ENCODE data around the gene JMJD1C. TPM values are rescaled to one million over a fixed set of nuclear protein-coding genes. Genes with fewer than 3 reads are reported as not detected.

Gene JMJD1C
- total RNA-seq, 1 experiment from 2014 or later: 66.3 TPM

GRCh38 chr10:63364918-63365317, 100.9 kb downstream of the JMJD1C start:
- Histone ChIP-seq H3K4me1 (ENCODE audit: control insufficient read depth in 1 of 2, insufficient read depth in 2 of 2, low read length in 2 of 2) (no peaks in the 10 kb centered on the region), H3K27ac (ENCODE audit: low read depth, low read length) (no peak overlapping the region), H3K4me2 (ENCODE audit: low read length) (no peak overlapping the region), H2AFZ (ENCODE audit: low read depth, low read length, poor library complexity, severe bottlenecking) (no peak overlapping the region), H3K4me3 (replicated peaks in 1 of 2; ENCODE audit: low read depth in 1 of 2, low read length in 2 of 2) (no peak overlapping the region), H4K20me1 (ENCODE audit: insufficient read depth) (no peaks in the 10 kb centered on the region), H3K9ac (ENCODE audit: low read length) (no peak overlapping the region), H3K9me3 (ENCODE audit: control insufficient read depth in 1 of 2, insufficient read depth in 1 of 2, low read depth in 1 of 2, low read length in 2 of 2) (no peaks in the 10 kb centered on the region), H3K36me3 (ENCODE audit: control insufficient read depth in 1 of 2, insufficient read depth in 2 of 2, low read length in 2 of 2) (no peaks in the 10 kb centered on the region), H3K79me2 (ENCODE audit: insufficient read depth, low read length) (peaks cover 34% of the 10 kb centered on the region), H3K27me3 (ENCODE audit: insufficient read depth, low read length) (no peaks in the 10 kb centered on the region), H3K9me2 (ENCODE audit: insufficient read depth) (no peaks in the 10 kb centered on the region)
- POLR2A ChIA-PET: no interaction called here
- ATAC-seq (no peak), DNase-seq (ENCODE audit: low read depth, low spot score) (no peak)
- no peak for TF ChIP-seq YY1 (IDR thresholded peaks at IDR 0.05; ENCODE audit: extremely low read depth, insufficient replicate concordance, low read depth, low read length)
- TF ChIP-seq SRF (IDR thresholded peaks at IDR 0.05; ENCODE audit: low read depth): no peak
- no peak for TF ChIP-seq EZH2phosphoT487 (IDR thresholded peaks at IDR 0.05; ENCODE audit: borderline replicate concordance)
- TF ChIP-seq ZFX (IDR thresholded peaks at IDR 0.05): no peak
- TF ChIP-seq ZBTB33 (IDR thresholded peaks at IDR 0.05; ENCODE audit: extremely low read depth, insufficient replicate concordance, low read length): no peak
- no peak for TF ChIP-seq RAD21 (IDR thresholded peaks at IDR 0.05; ENCODE audit: low read depth)
- CTCF ChIA-PET: no interaction called here
- intact Hi-C loops (cut with micrococcal nuclease): no loop called here
- no TSS peak for BruUV-seq (replicated peaks)
- RAD21 ChIA-PET (ENCODE audit: low non-redundant PET in 1 of 2, low total read pairs in 2 of 2, uncharacterized antibody in 2 of 2, unreplicated experiment in 2 of 2): no interaction called here

DNA sequence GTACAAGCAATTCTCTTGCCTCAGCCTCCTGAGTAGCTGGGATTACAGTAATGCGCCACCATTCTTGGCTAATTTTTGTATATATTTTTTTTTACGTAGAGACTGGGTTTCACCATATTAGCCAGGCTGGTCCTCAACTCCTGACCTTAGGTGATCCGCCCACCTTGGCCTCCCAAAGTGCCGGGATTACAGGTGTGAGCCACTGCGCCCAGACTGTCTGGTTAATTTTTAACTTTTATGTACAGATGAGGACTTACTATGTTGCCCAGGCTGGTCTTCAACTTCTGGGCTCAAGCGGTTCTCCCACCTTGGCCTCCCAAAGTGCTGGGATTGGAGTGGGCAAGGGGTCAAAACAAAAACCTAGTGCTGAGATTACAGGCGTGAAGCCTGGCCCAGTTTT, 101.8 kb downstream of the JMJD1C start:
- TF ChIP-seq TCF7L2 (IDR thresholded peaks at IDR 0.05; ENCODE audit: borderline replicate concordance, extremely low read depth, insufficient read depth, insufficient read length) (no peak), ZFX (IDR thresholded peaks at IDR 0.05) (no peak), YY1 (IDR thresholded peaks at IDR 0.05; ENCODE audit: extremely low read depth, insufficient replicate concordance, low read depth, low read length) (no peak), ELF1 (IDR thresholded peaks at IDR 0.05; ENCODE audit: borderline replicate concordance, low read depth) (no peak), EZH2 (IDR thresholded peaks at IDR 0.05) (no peak), ZBTB33 (IDR thresholded peaks at IDR 0.05; ENCODE audit: extremely low read depth, insufficient replicate concordance, low read length) (no peak), CTCF (IDR thresholded peaks at IDR 0.05 in 2 of 3, conservative IDR thresholded peaks at IDR 0.05 in 1 of 3; ENCODE audit: borderline replicate concordance in 1 of 3, insufficient read depth in 1 of 3, low read depth in 2 of 3, low read length in 2 of 3) (no peak)
- Histone ChIP-seq H2AFZ (ENCODE audit: low read depth, low read length, poor library complexity, severe bottlenecking) (no peak overlapping the region), H3K9me3 (ENCODE audit: control insufficient read depth in 1 of 2, insufficient read depth in 1 of 2, low read depth in 1 of 2, low read length in 2 of 2) (no peaks in the 10 kb centered on the region), H3K79me2 (ENCODE audit: insufficient read depth, low read length) (peaks cover 40% of the 10 kb centered on the region), H3K27ac (ENCODE audit: low read depth, low read length) (no peak overlapping the region), H3K4me2 (ENCODE audit: low read length) (no peak overlapping the region), H3K9me2 (ENCODE audit: insufficient read depth) (no peaks in the 10 kb centered on the region), H3K27me3 (ENCODE audit: insufficient read depth, low read length) (no peaks in the 10 kb centered on the region), H3K4me1 (ENCODE audit: control insufficient read depth in 1 of 2, insufficient read depth in 2 of 2, low read length in 2 of 2) (no peaks in the 10 kb centered on the region), H3K9ac (ENCODE audit: low read length) (no peak overlapping the region), H4K20me1 (ENCODE audit: insufficient read depth) (no peaks in the 10 kb centered on the region), H3K36me3 (ENCODE audit: control insufficient read depth in 1 of 2, insufficient read depth in 2 of 2, low read length in 2 of 2) (no peaks in the 10 kb centered on the region), H3K4me3 (replicated peaks in 1 of 2; ENCODE audit: low read depth in 1 of 2, low read length in 2 of 2) (no peak overlapping the region)
- intact Hi-C loops (cut with micrococcal nuclease): no loop called here
- ChIA-PET CTCF (no interaction called here), POLR2A (interaction anchor here (0.7 kb wide), 1 partner anchor 266 kb away, joined by 3 read pairs; no protein-coding TSS in a partner anchor), RAD21 (ENCODE audit: low non-redundant PET in 1 of 2, low total read pairs in 2 of 2, uncharacterized antibody in 2 of 2, unreplicated experiment in 2 of 2) (no interaction called here)
- ATAC-seq: no peak
- no TSS peak for BruUV-seq (replicated peaks)
- no peak for DNase-seq (ENCODE audit: low read depth, low spot score)

All from HCT116 (cell line).